Esophagus (tissue), 2 donors: ENCODE results near the gene NGF. TPM values are rescaled to one million over a fixed set of nuclear protein-coding genes. Genes with fewer than 3 reads are reported as not detected.

Experiments
- H3K27ac ChIP-seq, 2 donors: one replicate each; pipeline ENCODE4 v1.5.1; 2013; ENCODE audit warnings: low read depth in 2 of 2, mild to moderate bottlenecking in 2 of 2, inconsistent platforms in 1 of 2, low read length in 1 of 2, moderate library complexity in 1 of 2
- H3K27me3 ChIP-seq, 2 donors: one replicate each; pipeline ENCODE4 v1.6.1; 2013; ENCODE audit warnings: low read length in 2 of 2, control low read depth in 1 of 2, mild to moderate bottlenecking in 1 of 2; ENCODE audit not compliant: insufficient read depth in 2 of 2, control insufficient read depth in 1 of 2
- H3K36me3 ChIP-seq, 2 donors: one replicate each; pipeline ENCODE4 v1.6.1; 2013; ENCODE audit warnings: low read length in 1 of 2; ENCODE audit not compliant: control insufficient read depth in 2 of 2, insufficient read depth in 2 of 2
- H3K4me1 ChIP-seq, 2 donors: one replicate each; pipeline ENCODE4 v1.6.1; 2013; ENCODE audit warnings: low read length in 1 of 2; ENCODE audit not compliant: control insufficient read depth in 2 of 2, insufficient read depth in 2 of 2
- H3K4me3 ChIP-seq, 2 donors: one replicate each; pipeline ENCODE4 v1.5.1; 2013; ENCODE audit warnings: low read length in 2 of 2, mild to moderate bottlenecking in 2 of 2, low read depth in 1 of 2, moderate library complexity in 1 of 2
- H3K9me3 ChIP-seq, 2 donors: one replicate each; pipeline ENCODE4 v1.6.1; 2013; ENCODE audit warnings: mild to moderate bottlenecking in 2 of 2, low read depth in 1 of 2, low read length in 1 of 2, moderate library complexity in 1 of 2; ENCODE audit not compliant: control insufficient read depth in 2 of 2, insufficient read depth in 1 of 2
- WGBS, 2 donors: extraction: QIAGEN DNeasy Blood & Tissue Kit; methylation state at CpG; one replicate each; pipeline ENCODE4 v1.1.7; 2013; 5-methylcytosine and 5-hydroxymethylcytosine counted together
- polyA plus RNA-seq, 2 donors: library from polyadenylated mRNA; stranded (reverse); fragments of 200-250 nt; gene quantifications; one replicate each; pipeline ENCODE4 v1.2.3, GENCODE V29; 2013
- donor health status: healthy with polysubstance abuse.
- donor health status: Bipolar disorder and iron deficiency.

Gene NGF
- polyA plus RNA-seq, 2 donors = 0.35 to 0.39 TPM

DNA sequence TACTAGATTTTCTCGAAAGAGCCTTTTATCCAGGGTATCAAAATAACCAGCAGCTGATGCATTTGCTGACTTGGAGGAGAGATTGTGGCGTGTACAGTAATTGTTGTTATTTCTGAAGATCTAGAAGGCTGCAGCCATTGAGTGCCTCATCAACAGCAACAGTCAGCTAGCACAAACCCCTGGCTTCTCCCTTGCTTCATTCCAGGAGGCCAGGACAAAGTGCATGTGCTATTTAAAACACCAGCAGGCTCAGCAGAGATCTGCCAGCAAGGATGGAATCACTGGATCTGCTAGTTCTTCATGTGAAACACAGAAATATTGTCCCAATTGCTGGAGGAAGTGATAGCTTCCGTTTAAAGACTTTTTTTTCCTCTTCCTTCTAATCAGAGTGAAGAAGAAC, 2.8 kb upstream of the NGF start:
- WGBS, 2 donors = 61 to 69% methylated on average over 3 of the region's 3 CpGs
- no peaks in the 10 kb centered on the region for H3K9me3 ChIP-seq
- H3K36me3 ChIP-seq = no peaks in the 10 kb centered on the region
- no peak overlapping the region for H3K27ac ChIP-seq
- H3K4me1 ChIP-seq = peaks cover 0 to 9% of the 10 kb centered on the region in 2 donors
- H3K27me3 ChIP-seq = peaks cover 0 to 9% of the 10 kb centered on the region in 2 donors
- no peak overlapping the region for H3K4me3 ChIP-seq

DNA sequence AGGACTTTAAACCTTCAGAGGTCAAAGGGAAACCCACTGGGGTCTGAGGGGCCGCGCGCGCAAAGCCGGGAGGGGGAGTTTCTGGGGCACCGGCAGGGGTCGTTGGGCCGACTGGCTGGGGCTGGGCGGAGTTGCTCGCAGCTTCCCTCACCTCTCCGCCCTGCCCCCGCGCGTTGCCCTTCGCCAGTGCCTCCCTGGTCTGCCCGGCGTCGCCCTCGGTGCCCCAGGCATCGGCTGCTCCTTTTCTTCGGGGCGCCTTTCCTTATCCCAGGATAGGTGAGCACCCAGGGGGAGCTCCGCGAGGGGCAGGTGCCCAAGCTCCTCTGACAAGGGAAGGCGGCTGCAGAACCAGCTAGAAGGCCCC, 390 bp upstream of the NGF start:
- WGBS, 2 donors = 24 to 30% methylated on average over 22 to 25 of the region's 25 CpGs
- no peak overlapping the region for H3K4me3 ChIP-seq
- peaks cover 0 to 9% of the 10 kb centered on the region in 2 donors for H3K4me1 ChIP-seq
- no peak overlapping the region for H3K27ac ChIP-seq
- no peaks in the 10 kb centered on the region for H3K9me3 ChIP-seq
- peaks cover 0 to 9% of the 10 kb centered on the region in 2 donors for H3K27me3 ChIP-seq
- no peaks in the 10 kb centered on the region for H3K36me3 ChIP-seq

GRCh38 chr1:115337276-115337632, 795 bp downstream of the NGF start:
- Histone ChIP-seq H3K4me1 (peaks cover 0 to 9% of the 10 kb centered on the region in 2 donors), H3K4me3 (peak overlapping the region; percentile 27 to 47), H3K27ac (peak overlapping the region; percentile 8 to 28), H3K27me3 (peaks cover 0 to 9% of the 10 kb centered on the region in 2 donors), H3K9me3 (no peaks in the 10 kb centered on the region), H3K36me3 (no peaks in the 10 kb centered on the region)
- WGBS, 2 donors = 2 to 3% methylated on average over 19 of the region's 19 CpGs

DNA sequence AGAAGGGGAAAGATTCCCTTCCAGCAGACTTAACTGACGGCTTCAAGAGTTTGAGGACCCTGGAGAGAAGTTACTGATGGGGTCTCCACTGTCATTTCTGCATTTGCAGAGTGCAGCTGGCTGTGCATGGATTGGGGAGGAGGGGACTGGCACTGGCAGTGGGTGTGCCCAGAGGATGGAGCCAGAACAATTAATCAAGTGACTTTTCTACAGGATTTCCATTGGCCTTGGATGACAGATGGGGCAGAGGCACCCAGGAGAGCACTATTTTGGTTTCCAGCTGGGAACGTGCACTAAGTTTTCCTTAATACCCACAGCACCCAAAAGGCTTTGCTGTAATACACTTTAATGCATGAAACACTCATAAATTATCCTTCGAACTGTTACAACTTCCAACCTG, 1.3 kb downstream of the NGF start:
- WGBS, 2 donors = 37 to 43% methylated on average over 3 of the region's 3 CpGs
- Histone ChIP-seq H3K27me3 (peaks cover 0 to 9% of the 10 kb centered on the region in 2 donors), H3K4me3 (no peak overlapping the region), H3K9me3 (no peaks in the 10 kb centered on the region), H3K4me1 (peaks cover 0 to 9% of the 10 kb centered on the region in 2 donors), H3K27ac (no peak overlapping the region), H3K36me3 (no peaks in the 10 kb centered on the region)

- peaks cover 0 to 1% of the 10 kb centered on the region in 2 donors for H3K27me3 ChIP-seq
- whole genome bisulfite sequencing, 2 donors = 41 to 64% methylated on average over 7 of the region's 7 CpGs
- H3K9me3 ChIP-seq = no peaks in the 10 kb centered on the region
- H3K4me1 ChIP-seq = peaks cover 0 to 9% of the 10 kb centered on the region in 2 donors
- H3K36me3 ChIP-seq = no peaks in the 10 kb centered on the region
- H3K4me3 ChIP-seq = no peak overlapping the region
- peak overlapping the region; percentile 28 to 40 for H3K27ac ChIP-seq
These were observed 5.0 kb downstream of the NGF start for GRCh38 chr1:115332813-115333608.

- no peaks in the 10 kb centered on the region for H3K27me3 ChIP-seq
- no peak overlapping the region for H3K4me3 ChIP-seq
- peaks cover 0 to 2% of the 10 kb centered on the region in 2 donors for H3K4me1 ChIP-seq
- H3K9me3 ChIP-seq = no peaks in the 10 kb centered on the region
- no peaks in the 10 kb centered on the region for H3K36me3 ChIP-seq
- no peak overlapping the region for H3K27ac ChIP-seq
- WGBS, 2 donors = 79 to 86% methylated on average over 5 of the region's 5 CpGs
These were observed 6.3 kb downstream of the NGF start for GRCh38 chr1:115331558-115332331.

- H3K4me3 ChIP-seq = no peak overlapping the region
- no peaks in the 10 kb centered on the region for H3K27me3 ChIP-seq
- WGBS, 2 donors = 63 to 73% methylated on average over 7 of the region's 7 CpGs
- H3K36me3 ChIP-seq = no peaks in the 10 kb centered on the region
- no peaks in the 10 kb centered on the region for H3K4me1 ChIP-seq
- no peaks in the 10 kb centered on the region for H3K9me3 ChIP-seq
- H3K27ac ChIP-seq = no peak overlapping the region
These were observed 7.5 kb downstream of the NGF start for GRCh38 chr1:115330480-115331013.

DNA sequence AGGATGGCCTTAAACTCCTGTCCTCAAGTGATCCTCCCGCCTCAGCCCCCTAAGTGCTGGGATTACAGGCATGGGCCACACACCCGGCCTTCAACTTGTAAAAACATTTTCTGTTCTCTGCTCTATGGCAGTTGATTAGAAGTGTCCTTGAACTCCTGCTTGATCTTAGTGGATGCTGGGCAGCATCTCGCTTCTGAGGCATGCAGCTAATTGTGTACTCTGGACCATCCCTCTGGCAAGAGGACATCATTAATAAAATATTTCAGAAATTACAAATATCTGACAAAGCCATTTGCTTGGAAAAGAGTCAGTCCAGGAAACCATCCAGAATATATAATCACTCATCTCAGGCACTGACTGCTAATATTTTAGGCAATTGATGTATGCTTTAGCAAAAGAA, 8.1 kb downstream of the NGF start:
- Histone ChIP-seq H3K27ac (no peak overlapping the region), H3K9me3 (no peaks in the 10 kb centered on the region), H3K27me3 (no peaks in the 10 kb centered on the region), H3K4me1 (no peaks in the 10 kb centered on the region), H3K36me3 (no peaks in the 10 kb centered on the region), H3K4me3 (no peak overlapping the region)
- WGBS, 2 donors = 66 to 70% methylated on average over 3 of the region's 3 CpGs

GRCh38 chr1:115327270-115327669, 10.8 kb downstream of the NGF start:
- WGBS, 2 donors = 72 to 86% methylated on average over 3 of the region's 3 CpGs
- H3K9me3 ChIP-seq = no peaks in the 10 kb centered on the region
- H3K4me1 ChIP-seq = no peaks in the 10 kb centered on the region
- no peaks in the 10 kb centered on the region for H3K36me3 ChIP-seq
- no peak overlapping the region for H3K27ac ChIP-seq
- no peak overlapping the region for H3K4me3 ChIP-seq
- no peaks in the 10 kb centered on the region for H3K27me3 ChIP-seq
